Measurements from ENCODE around the gene LAMA2.

LAMA2 gene

DNA sequence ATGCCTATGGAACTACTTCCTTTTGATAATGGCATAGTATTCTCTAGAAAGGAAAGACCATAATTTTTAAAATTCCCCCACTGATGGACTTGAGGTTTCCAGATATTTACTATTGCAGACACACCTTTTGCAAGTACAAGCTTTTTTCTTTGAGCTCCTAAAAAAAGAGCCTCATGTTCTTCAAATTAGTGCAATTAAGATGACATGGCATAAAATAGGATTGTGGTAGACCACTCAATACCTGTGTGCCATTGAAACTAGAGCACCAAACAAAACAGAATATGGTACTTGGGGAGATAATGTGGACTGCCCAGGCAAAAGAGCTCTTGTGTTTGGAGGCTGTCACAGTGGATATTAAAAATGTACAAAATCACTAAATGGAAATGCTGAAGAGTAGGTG, 19.0 kb upstream of the LAMA2 start:
- no peak overlapping the region for H3K4me3 ChIP-seq (ENCODE audit: low read depth, low read length)
- in situ Hi-C loops (cut with HindIII; ENCODE audit: low pct_ligation_motif_present, low sequenced_read_pairs) = no loop called here
- H3K27ac ChIP-seq = no peak overlapping the region

DNA sequence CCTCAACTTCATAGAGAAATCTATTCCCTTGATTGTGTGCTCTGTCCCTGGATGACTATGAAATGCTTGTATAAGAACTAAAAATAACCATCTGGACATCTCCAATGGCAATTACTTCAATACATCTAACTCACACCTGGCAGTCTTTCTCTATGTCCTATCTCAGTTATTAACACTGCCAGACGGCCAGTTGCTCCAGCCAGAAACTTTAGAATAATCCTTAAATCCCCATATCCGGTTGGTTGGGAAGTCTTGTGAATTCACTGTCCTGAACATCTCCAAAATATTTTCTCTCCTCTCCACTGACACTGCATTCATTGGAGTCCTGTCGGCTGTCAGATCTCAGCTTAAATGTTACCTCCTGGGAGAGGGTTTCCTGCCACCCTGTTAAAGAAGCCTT, 12.2 kb upstream of the LAMA2 start:
- Histone ChIP-seq H3K36me3 (replicated peaks) (no peaks in the 10 kb centered on the region), H3K27me3 (replicated peaks) (no peaks in the 10 kb centered on the region), H3K27ac (no peak overlapping the region), H3K4me3 (ENCODE audit: low read depth, low read length) (no peak overlapping the region)
- DNase-seq = no peak
- in situ Hi-C loops (cut with HindIII; ENCODE audit: low pct_ligation_motif_present, low sequenced_read_pairs) = no loop called here
- TF ChIP-seq, protein P1, sequence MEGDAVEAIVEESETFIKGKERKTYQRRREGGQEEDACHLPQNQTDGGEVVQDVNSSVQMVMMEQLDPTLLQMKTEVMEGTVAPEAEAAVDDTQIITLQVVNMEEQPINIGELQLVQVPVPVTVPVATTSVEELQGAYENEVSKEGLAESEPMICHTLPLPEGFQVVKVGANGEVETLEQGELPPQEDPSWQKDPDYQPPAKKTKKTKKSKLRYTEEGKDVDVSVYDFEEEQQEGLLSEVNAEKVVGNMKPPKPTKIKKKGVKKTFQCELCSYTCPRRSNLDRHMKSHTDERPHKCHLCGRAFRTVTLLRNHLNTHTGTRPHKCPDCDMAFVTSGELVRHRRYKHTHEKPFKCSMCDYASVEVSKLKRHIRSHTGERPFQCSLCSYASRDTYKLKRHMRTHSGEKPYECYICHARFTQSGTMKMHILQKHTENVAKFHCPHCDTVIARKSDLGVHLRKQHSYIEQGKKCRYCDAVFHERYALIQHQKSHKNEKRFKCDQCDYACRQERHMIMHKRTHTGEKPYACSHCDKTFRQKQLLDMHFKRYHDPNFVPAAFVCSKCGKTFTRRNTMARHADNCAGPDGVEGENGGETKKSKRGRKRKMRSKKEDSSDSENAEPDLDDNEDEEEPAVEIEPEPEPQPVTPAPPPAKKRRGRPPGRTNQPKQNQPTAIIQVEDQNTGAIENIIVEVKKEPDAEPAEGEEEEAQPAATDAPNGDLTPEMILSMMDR (IDR thresholded peaks at IDR 0.05; ENCODE audit: low read depth, low read length, missing control alignments) = no peak

More for the DNA sequence above, 19.0 kb upstream of the LAMA2 start:
- TF ChIP-seq, protein P1 (IDR thresholded peaks at IDR 0.05; ENCODE audit: low read depth, low read length, missing control alignments) = no peak
- Histone ChIP-seq H3K27me3 (replicated peaks) (no peaks in the 10 kb centered on the region), H3K36me3 (replicated peaks) (no peaks in the 10 kb centered on the region)
- no peak for DNase-seq

DNA sequence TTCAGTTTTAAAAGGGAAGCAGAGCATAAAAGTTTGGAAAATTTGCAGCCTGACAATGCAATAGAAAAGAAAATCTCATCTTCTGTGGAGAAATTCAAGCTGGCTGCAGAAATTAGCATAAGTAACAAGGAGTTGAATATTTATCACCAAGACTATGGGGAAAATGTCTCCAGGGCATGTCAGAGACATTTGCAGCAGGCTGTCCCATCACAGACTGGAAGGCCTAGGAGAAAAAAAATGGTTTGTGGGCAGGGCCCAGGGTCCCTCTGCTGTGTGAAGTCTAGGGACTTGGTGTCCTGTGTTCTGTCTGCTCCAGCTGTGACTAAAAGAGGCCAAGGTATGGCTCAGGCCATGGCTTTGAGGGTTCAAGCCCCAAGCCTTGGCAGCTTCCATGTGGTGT, 8.1 kb upstream of the LAMA2 start:
- no peaks in the 10 kb centered on the region for H3K36me3 ChIP-seq (replicated peaks)
- TF ChIP-seq, protein P1 (IDR thresholded peaks at IDR 0.05; ENCODE audit: low read depth, low read length, missing control alignments) = no peak
- no peaks in the 10 kb centered on the region for H3K27me3 ChIP-seq (replicated peaks)
- H3K27ac ChIP-seq = no peak overlapping the region
- DNase-seq = no peak
- in situ Hi-C loops (cut with HindIII; ENCODE audit: low pct_ligation_motif_present, low sequenced_read_pairs) = no loop called here
- no peak overlapping the region for H3K4me3 ChIP-seq (ENCODE audit: low read depth, low read length)

DNA sequence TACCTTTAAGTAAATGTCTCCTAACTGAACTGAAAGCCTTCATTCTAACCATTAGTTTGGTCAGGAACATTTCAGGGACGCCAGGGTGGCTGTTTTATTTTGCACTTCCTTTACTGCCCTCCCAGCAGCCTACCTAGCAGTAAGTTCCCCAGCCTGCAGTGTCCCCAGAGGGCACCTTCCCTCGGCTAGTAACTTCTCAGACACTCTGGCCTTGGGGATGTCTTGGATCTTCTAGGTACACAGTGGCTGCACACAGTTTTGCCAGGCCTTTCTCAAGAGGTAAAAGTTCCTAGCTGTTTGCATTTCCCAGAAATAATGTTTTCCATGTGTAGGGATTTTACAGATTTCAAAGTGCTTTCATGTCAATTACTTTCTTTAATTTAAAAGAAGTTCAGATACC, 378 bp upstream of the LAMA2 start:
- in situ Hi-C loops (cut with HindIII; ENCODE audit: low pct_ligation_motif_present, low sequenced_read_pairs) = no loop called here
- H3K27ac ChIP-seq = peak overlapping the region; percentile 17
- TF ChIP-seq, protein P1 (IDR thresholded peaks at IDR 0.05; ENCODE audit: low read depth, low read length, missing control alignments) = no peak
- H3K4me3 ChIP-seq (ENCODE audit: low read depth, low read length) = peak overlapping the region; percentile 73
- H3K27me3 ChIP-seq (replicated peaks) = no peaks in the 10 kb centered on the region
- DNase-seq = no peak
- H3K36me3 ChIP-seq (replicated peaks) = no peaks in the 10 kb centered on the region

DNA sequence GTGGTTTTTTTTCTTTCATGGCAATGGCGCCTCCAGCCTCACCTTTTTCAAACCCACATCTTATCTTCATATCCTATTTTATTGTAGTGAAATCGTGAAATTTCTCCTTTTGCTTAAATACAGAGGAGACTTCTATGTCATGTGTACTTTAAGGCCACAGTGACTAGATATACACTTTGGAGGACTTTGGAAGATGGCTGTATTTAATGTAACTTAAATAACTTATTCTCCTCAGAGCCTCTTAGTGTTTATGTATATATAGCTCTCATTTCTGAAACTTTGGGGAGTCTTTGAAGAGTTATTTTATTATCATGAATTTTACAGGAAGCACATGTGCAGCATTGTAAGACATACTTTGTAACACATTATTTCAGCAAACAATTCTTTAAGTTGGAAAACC, 968 bp downstream of the LAMA2 start:
- no peak for DNase-seq
- TF ChIP-seq, protein P1 (IDR thresholded peaks at IDR 0.05; ENCODE audit: low read depth, low read length, missing control alignments) = no peak
- no peaks in the 10 kb centered on the region for H3K27me3 ChIP-seq (replicated peaks)
- peak overlapping the region; percentile 73 for H3K4me3 ChIP-seq (ENCODE audit: low read depth, low read length)
- in situ Hi-C loops (cut with HindIII; ENCODE audit: low pct_ligation_motif_present, low sequenced_read_pairs) = no loop called here
- no peak overlapping the region for H3K27ac ChIP-seq
- no peaks in the 10 kb centered on the region for H3K36me3 ChIP-seq (replicated peaks)

DNA sequence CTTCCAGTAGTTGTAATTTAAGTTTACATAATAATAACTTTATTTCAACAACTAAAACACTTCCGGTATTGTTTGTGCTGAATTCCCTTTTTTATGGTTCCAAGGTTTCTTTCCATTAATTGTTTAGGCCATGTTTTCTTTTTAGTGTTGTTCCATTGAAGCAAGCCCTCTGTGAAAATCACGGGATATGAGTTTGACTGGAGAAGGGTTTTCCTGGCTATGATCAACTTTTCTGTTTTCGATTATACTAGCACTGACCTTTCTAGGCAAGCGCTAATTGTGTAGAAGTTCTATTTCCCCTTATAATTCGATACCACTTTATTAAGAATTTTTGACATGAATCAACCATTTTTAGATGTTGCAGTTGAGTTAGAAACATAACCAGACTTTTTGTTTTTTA, 2.4 kb downstream of the LAMA2 start:
- H3K36me3 ChIP-seq (replicated peaks) = no peaks in the 10 kb centered on the region
- no peak overlapping the region for H3K4me3 ChIP-seq (ENCODE audit: low read depth, low read length)
- H3K27ac ChIP-seq = no peak overlapping the region
- no peaks in the 10 kb centered on the region for H3K27me3 ChIP-seq (replicated peaks)
- no peak for DNase-seq
- in situ Hi-C loops (cut with HindIII; ENCODE audit: low pct_ligation_motif_present, low sequenced_read_pairs) = no loop called here
- TF ChIP-seq, protein P1 (IDR thresholded peaks at IDR 0.05; ENCODE audit: low read depth, low read length, missing control alignments) = no peak
